ENCODE measurements around the gene PCNX4.

- no peak for TF ChIP-seq POLR2A (IDR thresholded peaks at IDR 0.05)
- no peak for TF ChIP-seq CTCF (IDR thresholded peaks at IDR 0.05)
Observed at GRCh38 chr14:60051721-60052221, 40.0 kb upstream of the PCNX4 start.

All from ovary (tissue), 3 donors.